GM10266 (cell line): ENCODE measurements around the gene MAP3K12.

ENCODE experiments used
- DNase-seq: peaks from one replicate; pipeline ENCODE4 v3.0.0; 2012; ENCODE audit errors: extremely low spot score
- CTCF ChIP-seq: IDR thresholded peaks from 2 replicates; pipeline ENCODE4 v1.5.1; 2012; ENCODE audit warnings: mild to moderate bottlenecking, low read depth; ENCODE audit not compliant: control insufficient read depth, insufficient read depth; ENCODE audit errors: missing control alignments

The MAP3K12 gene

GRCh38 chr12:53507603-53507885 lies 8.3 kb upstream of the MAP3K12 start:
- no peak for DNase-seq
- no peak for TF ChIP-seq CTCF

GRCh38 chr12:53506881-53507602 lies 7.8 kb upstream of the MAP3K12 start, which contains the start of gene NPFF:
TSS of gene NPFF (minus strand) at chr12:53507484. CDS start at chr12:53507474, 10 bp downstream.
- no peak for DNase-seq
- TF ChIP-seq CTCF = no peak

- TF ChIP-seq CTCF = no peak
Observed at GRCh38 chr12:53506450-53506785, 7.2 kb upstream of the MAP3K12 start.

GRCh38 chr12:53505555-53506449 lies 6.5 kb upstream of the MAP3K12 start:
- no peak for DNase-seq

More at GRCh38 chr12:53506450-53506785, 7.2 kb upstream of the MAP3K12 start:
- no peak for DNase-seq

GRCh38 chr12:53505086-53505485 lies 5.8 kb upstream of the MAP3K12 start:
- no peak for DNase-seq
- no peak for TF ChIP-seq CTCF

More at GRCh38 chr12:53505555-53506449, 6.5 kb upstream of the MAP3K12 start:
- TF ChIP-seq CTCF = no peak

- no peak for DNase-seq
- no peak for TF ChIP-seq CTCF
Observed at GRCh38 chr12:53504004-53504920, 5.0 kb upstream of the MAP3K12 start.
